GM12878 (cell line): Measurements from ENCODE around the gene GDF3. TPM values are rescaled to one million over a fixed set of nuclear protein-coding genes. Genes with fewer than 3 reads are reported as not detected.

Experiments
- ATAC-seq: fragments of 200-7000 bp; cut with Tn5 transposase; 3 replicates; pipeline ENCODE4 v1.9.1; 2020; ENCODE audit warnings: mild to moderate bottlenecking, moderate library complexity
- BruUV-seq: library from RNA; stranded (reverse); fragments of 400-500 nt; replicated peaks from 2 replicates; lab custom pipeline; 2021; lab: Mats Ljungman, UMichigan
- CTCF ChIA-PET: fragments of 300-600 bp; sonication (Branson Sonifier 250); formaldehyde crosslinking; extraction: SDS; loops from one replicate; lab custom pipeline; 2021; ENCODE audit warnings: inconsistent platforms; lab: Yijun Ruan, JAX
- POLR2A ChIA-PET: fragments of 350-600 bp; formaldehyde crosslinking; extraction: SDS; loops from one replicate; lab custom pipeline; 2021; ENCODE audit warnings: inconsistent platforms; lab: Charles Lee
- RAD21 ChIA-PET: fragments of 300-600 bp; sonication (Branson Sonifier 250); formaldehyde crosslinking; loops from one replicate; lab custom pipeline; 2023; ENCODE audit warnings: antibody characterized with exemption; ENCODE audit not compliant: unreplicated experiment; lab: Charles Lee
- SMC1A ChIA-PET: fragments of 300-600 bp; sonication (Branson Sonifier 250); formaldehyde crosslinking; loops from one replicate; lab custom pipeline; 2023; ENCODE audit not compliant: unreplicated experiment, uncharacterized antibody; lab: Charles Lee
- DNase-seq: peaks from one replicate; pipeline ENCODE4 v3.0.0-alpha.2; 2011; ENCODE audit warnings: low read depth, low spot score
- FAIRE-seq: peaks from 3 replicates; lab custom pipeline; 2011; peaks lifted over from hg19 to GRCh38; lab: Jason Lieb, UNC
- H2AFZ ChIP-seq: 2 replicates; pipeline ENCODE4 v1.6.0; 2011; ENCODE audit warnings: low read depth, low read length, control low read depth; ENCODE audit not compliant: control insufficient read depth
- H3K27ac ChIP-seq: 2 replicates; pipeline ENCODE4 v1.5.1; 2011; ENCODE audit warnings: control low read depth; ENCODE audit not compliant: control insufficient read depth, insufficient read depth
- H3K27me3 ChIP-seq, 2 experiments: replicated peaks in 1 of 2; 2 replicates each; pipeline versions ENCODE4 v1.6.0 to v1.6.1; 2011; ENCODE audit warnings: low read length in 1 of 2; ENCODE audit not compliant: control insufficient read depth in 2 of 2, insufficient read depth in 2 of 2
- H3K36me3 ChIP-seq, 2 experiments: 2 replicates each; pipeline ENCODE4 v1.5.1; 2011; ENCODE audit warnings: low read length in 1 of 2; ENCODE audit not compliant: control insufficient read depth in 2 of 2, insufficient read depth in 2 of 2
- H3K4me1 ChIP-seq: 2 replicates; pipeline ENCODE4 v1.6.1; 2011; ENCODE audit warnings: mild to moderate bottlenecking, low read length, moderate library complexity, mixed read lengths; ENCODE audit not compliant: control insufficient read depth, insufficient read depth
- H3K4me2 ChIP-seq: 2 replicates; pipeline ENCODE4 v1.6.0; 2011; ENCODE audit warnings: control low read depth; ENCODE audit not compliant: control insufficient read depth, insufficient read depth
- H3K4me3 ChIP-seq: fragments of 200-600 bp; sonication (generic); 2 replicates; pipeline ENCODE4 v1.5.1; 2016
- H3K79me2 ChIP-seq: 2 replicates; pipeline ENCODE4 v1.6.0; 2011; ENCODE audit warnings: low read length; ENCODE audit not compliant: control insufficient read depth, insufficient read depth
- H3K9ac ChIP-seq: 2 replicates; pipeline ENCODE4 v1.8.0; 2011; ENCODE audit warnings: low read length, control low read depth, mixed read lengths; ENCODE audit not compliant: control insufficient read depth, insufficient read depth
- H3K9me3 ChIP-seq: replicated peaks from 3 replicates; pipeline ENCODE4 v1.5.1; 2011; ENCODE audit warnings: mild to moderate bottlenecking, low read length; ENCODE audit not compliant: control insufficient read depth, insufficient read depth
- H4K20me1 ChIP-seq: 2 replicates; pipeline ENCODE4 v1.6.0; 2011; ENCODE audit not compliant: control insufficient read depth, insufficient read depth
- CTCF ChIP-seq, 3 experiments: IDR thresholded peaks in 2 of 3; conservative IDR thresholded peaks in 1 of 3; 2 replicates each; pipeline ENCODE4 v1.5.1; 2011; ENCODE audit warnings: low read depth in 3 of 3, low read length in 3 of 3, mild to moderate bottlenecking in 3 of 3, control low read depth in 2 of 3, moderate library complexity in 2 of 3, inconsistent platforms in 1 of 3, mixed read lengths in 1 of 3; ENCODE audit not compliant: control insufficient read depth in 2 of 3, insufficient read depth in 1 of 3; ENCODE audit errors: extremely low read depth in 1 of 3
- RAD21 ChIP-seq: IDR thresholded peaks from 2 replicates; pipeline ENCODE4 v1.6.1; 2011; ENCODE audit warnings: mild to moderate bottlenecking, low read depth, low read length, moderate library complexity; ENCODE audit not compliant: insufficient read depth
- RUNX3 ChIP-seq: IDR thresholded peaks from 2 replicates; pipeline ENCODE4 v1.6.1; 2012; ENCODE audit warnings: low read length, inconsistent platforms
- WGBS: methylation state at CpG from one replicate; pipeline ENCODE4 v1.1.6; 2016; ENCODE audit warnings: low lambda C conversion rate; ENCODE audit not compliant: insufficient replicate concordance, insufficient coverage; ENCODE audit errors: missing lambda C conversion rate; 5-methylcytosine and 5-hydroxymethylcytosine counted together
- in situ Hi-C: fragments of 300-500 bp; cut with MboI; formaldehyde crosslinking; loops from 9 replicates; pipeline ENCODE4 v1.14.3; 2018; ENCODE audit warnings: mixed read lengths
- intact Hi-C: fragments of 100-400 bp; cut with micrococcal nuclease; formaldehyde crosslinking; loops from one replicate; pipeline ENCODE4 v1.14.2; 2022; ENCODE audit not compliant: unreplicated experiment
- polyA plus RNA-seq, 11 experiments: library from polyadenylated mRNA; depleted of rRNA in 4 of 11; unstranded in 6 of 11; stranded (reverse) in 5 of 11; fragments of >200 nt; fragmentation: Nextera tagmentation in 4 of 11; fragmentation: Illumina TruSeq in 1 of 11; extraction: Ambion mirVana in 4 of 11; extraction: Trizol in 1 of 11; gene quantifications; 1 replicate in 1 of 11; 2 replicates in 10 of 11; pipeline versions ENCODE4 v1.2.1 to v1.2.3, GENCODE V29; 2011 to 2016; ENCODE audit warnings: inconsistent platforms in 2 of 11, missing spikeins in 2 of 11, low read depth in 1 of 11
- total RNA-seq, 4 experiments: library from RNA; depleted of rRNA in 3 of 4; stranded (reverse); fragments of >200 nt in 3 of 4; fragmentation: Illumina TruSeq in 1 of 4; extraction: Trizol in 1 of 4; gene quantifications; 2 replicates each; pipeline versions ENCODE4 v1.2.1 to v1.2.3, GENCODE V29; 2013 to 2021

The GDF3 gene
- total and polyA plus RNA-seq, 10 of the 15 experiments (the other 5 are each of a cell fraction or from before 2014, with no cell fraction given), result not detected

DNA sequence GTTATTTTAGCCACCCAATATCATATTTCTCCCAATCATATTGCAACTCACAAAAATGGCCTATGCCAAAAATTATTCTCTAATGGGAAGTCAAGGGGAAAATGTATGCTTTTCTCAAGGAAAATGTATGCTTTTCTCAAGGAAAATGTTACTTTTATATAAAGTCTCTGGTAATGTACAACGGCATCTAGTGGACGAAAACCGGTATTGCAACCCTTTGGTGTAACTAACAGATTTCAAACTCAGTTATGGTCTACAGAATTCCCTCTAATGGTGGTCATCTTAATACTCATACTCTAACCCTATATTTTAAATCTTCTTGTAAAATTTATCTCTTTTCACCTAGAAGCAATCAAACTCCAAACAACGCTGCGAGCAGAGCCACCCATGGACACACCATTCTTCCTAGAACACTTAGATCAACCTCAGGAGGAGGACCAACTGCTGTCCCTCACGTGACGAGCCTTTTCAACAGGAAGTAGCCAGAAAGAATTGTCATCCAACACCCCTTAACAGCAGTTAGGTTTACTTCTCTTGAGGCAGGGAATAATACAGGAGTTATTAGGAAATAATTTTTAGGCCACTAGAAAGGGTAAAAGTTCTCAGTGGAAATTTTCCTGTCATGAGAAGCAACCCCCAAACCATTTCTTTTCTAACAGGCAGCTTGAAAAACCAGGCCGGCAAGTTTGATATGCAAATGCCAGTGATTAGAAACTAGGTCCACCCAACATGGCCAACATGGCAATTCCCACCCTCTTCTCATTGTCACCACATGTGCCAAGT, 50.0 kb downstream of the GDF3 start:
- H3K79me2 ChIP-seq, result no peaks in the 10 kb centered on the region
- H3K36me3 ChIP-seq, result no peaks in the 10 kb centered on the region
- peak; percentile 34; the same call in 1 of the 3 replicates for ATAC-seq
- H3K4me2 ChIP-seq, result no peak overlapping the region
- H3K27me3 ChIP-seq, result no peaks in the 10 kb centered on the region
- FAIRE-seq, result no peak
- no peak overlapping the region for H2AFZ ChIP-seq
- RAD21 ChIA-PET, result no interaction called here
- POLR2A ChIA-PET, result no interaction called here
- peak; percentile 60 to 84 (median 79) for TF ChIP-seq CTCF (IDR thresholded peaks at IDR 0.05 in 2 of 3, conservative IDR thresholded peaks at IDR 0.05 in 1 of 3; ENCODE audit: control insufficient read depth in 2 of 3, extremely low read depth in 1 of 3, insufficient read depth in 1 of 3, low read depth in 3 of 3, low read length in 3 of 3)
- TF ChIP-seq RAD21, result peak; percentile 43
- no peak for TF ChIP-seq RUNX3
- no peak overlapping the region for H3K9ac ChIP-seq
- no peak overlapping the region for H3K27ac ChIP-seq
- DNase-seq, result no peak
- peaks cover 2% of the 10 kb centered on the region; the same call in 1 of the 2 replicates for H3K4me1 ChIP-seq
- WGBS, result 5% methylated on average over 8 of the region's 8 CpGs
- in situ Hi-C loops (no loop called here), intact Hi-C loops (loop anchor here (10.0 kb wide), 1 partner anchor 159 kb away; no protein-coding TSS in a partner anchor)
- SMC1A ChIA-PET, result no interaction called here
- H3K4me3 ChIP-seq, result no peak overlapping the region
- H4K20me1 ChIP-seq, result no peaks in the 10 kb centered on the region
- H3K9me3 ChIP-seq, result no peaks in the 10 kb centered on the region
- CTCF ChIA-PET, result interaction anchor here (1.0 to 3.1 kb wide), 4 partner anchors 8 to 161 kb away, joined by 3 to 17 read pairs (median 4); no protein-coding TSS in a partner anchor
- BruUV-seq, result no TSS peak
